HCT116 (cell line): ENCODE measurements around the gene CSNK1G1. TPM values are rescaled to one million over a fixed set of nuclear protein-coding genes. Genes with fewer than 3 reads are reported as not detected.

Experiments
- ATAC-seq: fragments of 200-7000 bp; cut with Tn5 transposase; 2 replicates; pipeline ENCODE4 v1.9.1; 2020; ENCODE audit warnings: mild to moderate bottlenecking, moderate library complexity
- BruUV-seq: library from RNA; stranded (reverse); fragments of 400-500 nt; replicated peaks from 2 replicates; lab custom pipeline; 2021; lab: Mats Ljungman, UMichigan
- CTCF ChIA-PET: fragments of 300-600 bp; sonication (Branson Sonifier 250); formaldehyde crosslinking; loops from one replicate; lab custom pipeline; 2021; ENCODE audit warnings: antibody characterized with exemption; lab: Charles Lee
- POLR2A ChIA-PET: fragments of 300-600, 350-600 bp; sonication (Branson Sonifier 250); formaldehyde crosslinking; loops from one replicate; lab custom pipeline; 2021; ENCODE audit warnings: antibody characterized with exemption; lab: Charles Lee
- RAD21 ChIA-PET, 2 experiments: fragments of 300-600 bp; sonication (Branson Sonifier 250); formaldehyde crosslinking; loops; one replicate each; lab custom pipeline; 2023; ENCODE audit warnings: low total read pairs in 2 of 2; ENCODE audit not compliant: uncharacterized antibody in 2 of 2, unreplicated experiment in 2 of 2, low non-redundant PET in 1 of 2; lab: Charles Lee
- DNase-seq: peaks from one replicate; pipeline ENCODE4 v3.0.0-alpha.2; 2010; ENCODE audit warnings: low read depth, low spot score
- H2AFZ ChIP-seq: fragments of 200-600 bp; shearing (Covaris generic), sonication (generic); 2 replicates; pipeline ENCODE4 v1.6.1; 2017; ENCODE audit warnings: low read depth, mixed run types, mixed read lengths, antibody characterized with exemption, low read length; ENCODE audit not compliant: poor library complexity, severe bottlenecking
- H3K27ac ChIP-seq: 2 replicates; pipeline ENCODE4 v1.5.1; 2012; ENCODE audit warnings: low read depth, low read length
- H3K27me3 ChIP-seq: fragments of 200-600 bp; sonication (generic); 2 replicates; pipeline ENCODE4 v1.6.1; 2016; ENCODE audit warnings: mixed run types, low read length, mixed read lengths; ENCODE audit not compliant: insufficient read depth
- H3K36me3 ChIP-seq, 2 experiments: fragments of 200-500 bp in 1 of 2; fragments of 200-600 bp in 1 of 2; sonication (Bioruptor generic) in 1 of 2; sonication (generic) in 1 of 2; 2 replicates each; pipeline versions ENCODE4 v1.5.1 to v1.6.1; 2014 to 2016; ENCODE audit warnings: low read length in 2 of 2, inconsistent platforms in 1 of 2, mixed read lengths in 1 of 2, mixed run types in 1 of 2; ENCODE audit not compliant: insufficient read depth in 2 of 2, control insufficient read depth in 1 of 2
- H3K4me1 ChIP-seq, 2 experiments: fragments of 200-600 bp in 1 of 2; sonication (generic) in 1 of 2; 2 replicates each; pipeline versions ENCODE4 v1.5.1 to v1.6.1; 2012 to 2017; ENCODE audit warnings: low read length in 2 of 2, inconsistent platforms in 1 of 2, mild to moderate bottlenecking in 1 of 2, mixed read lengths in 1 of 2, mixed run types in 1 of 2, moderate library complexity in 1 of 2; ENCODE audit not compliant: insufficient read depth in 2 of 2, control insufficient read depth in 1 of 2
- H3K4me2 ChIP-seq: fragments of 200-600 bp; sonication (generic); 2 replicates; pipeline ENCODE4 v1.6.1; 2017; ENCODE audit warnings: mixed run types, low read length, mixed read lengths
- H3K4me3 ChIP-seq, 2 experiments: fragments of 200-600 bp in 1 of 2; sonication (generic) in 1 of 2; replicated peaks in 1 of 2; 2 replicates each; pipeline ENCODE4 v1.5.1; 2011 to 2016; ENCODE audit warnings: low read length in 2 of 2, control low read depth in 1 of 2, low read depth in 1 of 2, mild to moderate bottlenecking in 1 of 2, mixed read lengths in 1 of 2, mixed run types in 1 of 2
- H3K79me2 ChIP-seq: fragments of 200-600 bp; sonication (generic); 2 replicates; pipeline ENCODE4 v1.6.1; 2017; ENCODE audit warnings: mild to moderate bottlenecking, mixed run types, low read length, moderate library complexity, mixed read lengths; ENCODE audit not compliant: insufficient read depth
- H3K9ac ChIP-seq: fragments of 200-600 bp; sonication (generic); 2 replicates; pipeline ENCODE4 v1.6.1; 2016; ENCODE audit warnings: low read length, mixed read lengths
- H3K9me2 ChIP-seq: fragments of 200-600 bp; sonication (generic), shearing (Covaris generic); 2 replicates; pipeline ENCODE4 v1.6.1; 2017; ENCODE audit warnings: mixed run types, mild to moderate bottlenecking, moderate library complexity; ENCODE audit not compliant: insufficient read depth
- H3K9me3 ChIP-seq, 2 experiments: fragments of 200-500 bp in 1 of 2; fragments of 200-600 bp in 1 of 2; sonication (Bioruptor generic) in 1 of 2; sonication (generic) in 1 of 2; 2 replicates each; pipeline ENCODE4 v1.6.1; 2014 to 2017; ENCODE audit warnings: low read length in 2 of 2, mixed read lengths in 2 of 2, inconsistent platforms in 1 of 2, low read depth in 1 of 2, mild to moderate bottlenecking in 1 of 2, mixed run types in 1 of 2, moderate library complexity in 1 of 2; ENCODE audit not compliant: control insufficient read depth in 1 of 2, insufficient read depth in 1 of 2
- H4K20me1 ChIP-seq: fragments of 200-600 bp; sonication (generic), shearing (Covaris generic); 2 replicates; pipeline ENCODE4 v1.6.1; 2017; ENCODE audit warnings: mixed run types, mild to moderate bottlenecking, moderate library complexity; ENCODE audit not compliant: insufficient read depth
- CBX3 ChIP-seq: IDR thresholded peaks from 2 replicates; pipeline ENCODE4 v1.6.1; 2012; ENCODE audit warnings: low read depth
- EGR1 ChIP-seq: IDR thresholded peaks from 2 replicates; pipeline ENCODE4 v1.6.1; 2012; ENCODE audit warnings: low read depth
- ELF1 ChIP-seq: IDR thresholded peaks from 2 replicates; pipeline ENCODE4 v1.6.1; 2012; ENCODE audit warnings: low read depth, borderline replicate concordance
- EZH2 ChIP-seq: fragments of 200-600 bp; sonication (generic); IDR thresholded peaks from 2 replicates; pipeline ENCODE4 v1.6.1; 2017; ENCODE audit warnings: antibody characterized with exemption, mixed run types
- POLR2AphosphoS5 ChIP-seq: IDR thresholded peaks from 2 replicates; pipeline ENCODE4 v1.6.1; 2011; ENCODE audit warnings: mild to moderate bottlenecking, low read depth, low read length, moderate library complexity
- RAD21 ChIP-seq: IDR thresholded peaks from 2 replicates; pipeline ENCODE4 v1.6.1; 2012; ENCODE audit warnings: low read depth, mild to moderate bottlenecking
- SIN3A ChIP-seq: IDR thresholded peaks from 2 replicates; pipeline ENCODE4 v1.6.1; 2012; ENCODE audit warnings: low read depth
- SP1 ChIP-seq: IDR thresholded peaks from 2 replicates; pipeline ENCODE4 v1.6.1; 2012; ENCODE audit warnings: low read depth
- SRF ChIP-seq: IDR thresholded peaks from 2 replicates; pipeline ENCODE4 v1.6.1; 2012; ENCODE audit warnings: low read depth
- intact Hi-C: fragments of 100-400 bp; cut with micrococcal nuclease; formaldehyde crosslinking; loops from 2 replicates; pipeline ENCODE4 v1.10.0; 2022
- total RNA-seq: library from RNA; stranded (reverse); gene quantifications from one replicate; pipeline ENCODE4 v1.2.1, GENCODE V29; 2021; ENCODE audit not compliant: unreplicated experiment
- TF ChIP-seq, protein P1 (sequence below): IDR thresholded peaks from 2 replicates; pipeline ENCODE4 v1.6.1; 2011; ENCODE audit warnings: mild to moderate bottlenecking, low read length, moderate library complexity; ENCODE audit not compliant: insufficient replicate concordance; ENCODE audit errors: extremely low read depth
- TF ChIP-seq, protein P2 (sequence below): IDR thresholded peaks from 2 replicates; pipeline ENCODE4 v1.6.1; 2012

CSNK1G1 gene
- total RNA-seq, 1 experiment from 2014 or later, result 21.1 TPM

DNA sequence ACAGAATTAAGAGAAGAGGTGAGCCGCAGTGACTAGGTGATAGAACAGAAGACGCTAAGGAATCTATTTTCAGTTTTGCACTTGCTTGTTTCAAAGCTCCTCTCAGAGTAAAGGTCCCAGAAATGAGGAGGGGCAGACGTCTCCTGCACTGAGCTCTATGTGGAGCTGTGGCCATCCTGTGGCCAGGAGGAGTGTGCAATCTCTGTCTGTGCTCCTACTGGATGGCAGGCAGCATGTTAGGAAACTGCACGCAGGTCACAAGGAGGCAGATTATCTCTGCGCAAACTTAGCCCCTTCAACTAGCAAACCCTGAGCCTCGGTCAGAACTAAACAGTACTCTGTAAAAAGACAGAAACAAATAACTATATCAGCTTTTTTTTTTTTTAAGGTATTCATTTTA lies 162.0 kb downstream of the CSNK1G1 start:
- H3K4me2 ChIP-seq, result no peak overlapping the region
- ATAC-seq (no peak), DNase-seq (no peak)
- POLR2A ChIA-PET, result no interaction called here
- no peaks in the 10 kb centered on the region for H3K79me2 ChIP-seq
- no TSS peak for BruUV-seq
- RAD21 ChIA-PET, result interaction anchor here in 1 of 2 experiments (0.6 kb wide), 1 partner anchor 1422 kb away, joined by 3 read pairs; no protein-coding TSS in a partner anchor
- no peak overlapping the region for H3K4me3 ChIP-seq
- CTCF ChIA-PET, result interaction anchor here (1.1 kb wide), 1 partner anchor 536 kb away, joined by 3 read pairs; no protein-coding TSS in a partner anchor
- no peaks in the 10 kb centered on the region for H4K20me1 ChIP-seq
- no peaks in the 10 kb centered on the region; a peak in 1 of 4 replicates for H3K36me3 ChIP-seq
- H2AFZ ChIP-seq, result no peak overlapping the region
- no peaks in the 10 kb centered on the region for H3K9me2 ChIP-seq
- no peaks in the 10 kb centered on the region for H3K4me1 ChIP-seq
- no peak overlapping the region for H3K9ac ChIP-seq
- no peak overlapping the region for H3K27ac ChIP-seq
- intact Hi-C loops, result no loop called here
- H3K27me3 ChIP-seq, result no peaks in the 10 kb centered on the region
- no peaks in the 10 kb centered on the region for H3K9me3 ChIP-seq
- TF ChIP-seq POLR2AphosphoS5 (no peak), RAD21 (no peak), EZH2 (no peak), SIN3A (no peak), EGR1 (no peak), SRF (no peak), SP1 (no peak), ELF1 (no peak), CBX3 (no peak)
- TF ChIP-seq, protein P1, sequence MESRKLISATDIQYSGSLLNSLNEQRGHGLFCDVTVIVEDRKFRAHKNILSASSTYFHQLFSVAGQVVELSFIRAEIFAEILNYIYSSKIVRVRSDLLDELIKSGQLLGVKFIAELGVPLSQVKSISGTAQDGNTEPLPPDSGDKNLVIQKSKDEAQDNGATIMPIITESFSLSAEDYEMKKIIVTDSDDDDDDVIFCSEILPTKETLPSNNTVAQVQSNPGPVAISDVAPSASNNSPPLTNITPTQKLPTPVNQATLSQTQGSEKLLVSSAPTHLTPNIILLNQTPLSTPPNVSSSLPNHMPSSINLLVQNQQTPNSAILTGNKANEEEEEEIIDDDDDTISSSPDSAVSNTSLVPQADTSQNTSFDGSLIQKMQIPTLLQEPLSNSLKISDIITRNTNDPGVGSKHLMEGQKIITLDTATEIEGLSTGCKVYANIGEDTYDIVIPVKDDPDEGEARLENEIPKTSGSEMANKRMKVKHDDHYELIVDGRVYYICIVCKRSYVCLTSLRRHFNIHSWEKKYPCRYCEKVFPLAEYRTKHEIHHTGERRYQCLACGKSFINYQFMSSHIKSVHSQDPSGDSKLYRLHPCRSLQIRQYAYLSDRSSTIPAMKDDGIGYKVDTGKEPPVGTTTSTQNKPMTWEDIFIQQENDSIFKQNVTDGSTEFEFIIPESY, result no peak
- TF ChIP-seq, protein P2, sequence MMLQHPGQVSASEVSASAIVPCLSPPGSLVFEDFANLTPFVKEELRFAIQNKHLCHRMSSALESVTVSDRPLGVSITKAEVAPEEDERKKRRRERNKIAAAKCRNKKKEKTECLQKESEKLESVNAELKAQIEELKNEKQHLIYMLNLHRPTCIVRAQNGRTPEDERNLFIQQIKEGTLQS, result no peak
